GM19351 (cell line): ENCODE data around the gene RPL29.

Source experiments
- ATAC-seq: cut with Tn5 transposase; IDR thresholded peaks from one replicate; pipeline ENCODE4 v1.9.1; 2021; ENCODE audit warnings: mild to moderate bottlenecking, moderate library complexity; ENCODE audit not compliant: unreplicated experiment

RPL29 gene

DNA sequence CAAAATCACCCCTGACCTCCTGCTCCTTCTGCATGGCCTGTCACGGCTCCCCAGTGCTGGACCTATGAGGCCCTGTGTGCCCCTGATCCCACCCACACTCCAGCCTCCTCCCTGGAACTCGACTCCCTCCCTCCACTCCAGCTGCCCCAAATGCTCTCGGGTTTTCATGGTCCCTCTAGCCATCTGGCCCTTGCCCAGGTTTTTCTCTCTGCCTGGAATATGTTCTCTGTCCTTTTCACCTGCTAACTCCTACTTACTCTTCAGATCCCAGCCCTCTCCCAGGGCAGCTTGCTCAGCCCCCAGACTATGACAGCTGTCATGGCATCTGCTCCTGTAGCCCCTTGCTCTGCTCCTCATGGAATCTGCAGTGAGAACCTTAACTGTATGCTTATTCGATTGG is 30.3 kb upstream of the RPL29 start:
- no peak for ATAC-seq

DNA sequence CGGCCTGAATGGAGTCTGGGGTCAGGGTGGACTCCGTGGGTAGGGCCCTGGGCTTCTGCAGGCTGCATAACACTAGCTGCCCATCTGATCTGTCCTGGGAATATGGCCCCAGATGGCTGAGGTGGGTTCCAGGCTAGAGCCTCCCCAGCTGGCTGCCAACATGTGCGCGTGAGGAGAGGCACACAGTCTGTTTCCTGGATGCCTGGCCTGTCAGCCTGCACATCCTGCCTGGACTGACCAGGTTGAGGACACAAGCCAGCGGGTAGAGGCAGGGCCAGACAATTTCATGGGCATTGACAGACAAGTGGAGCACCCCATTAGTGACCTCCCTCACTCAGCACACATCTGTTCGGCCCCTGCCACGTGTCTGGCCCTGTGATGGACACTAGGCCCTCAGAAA is 29.8 kb upstream of the RPL29 start:
- no peak for ATAC-seq

DNA sequence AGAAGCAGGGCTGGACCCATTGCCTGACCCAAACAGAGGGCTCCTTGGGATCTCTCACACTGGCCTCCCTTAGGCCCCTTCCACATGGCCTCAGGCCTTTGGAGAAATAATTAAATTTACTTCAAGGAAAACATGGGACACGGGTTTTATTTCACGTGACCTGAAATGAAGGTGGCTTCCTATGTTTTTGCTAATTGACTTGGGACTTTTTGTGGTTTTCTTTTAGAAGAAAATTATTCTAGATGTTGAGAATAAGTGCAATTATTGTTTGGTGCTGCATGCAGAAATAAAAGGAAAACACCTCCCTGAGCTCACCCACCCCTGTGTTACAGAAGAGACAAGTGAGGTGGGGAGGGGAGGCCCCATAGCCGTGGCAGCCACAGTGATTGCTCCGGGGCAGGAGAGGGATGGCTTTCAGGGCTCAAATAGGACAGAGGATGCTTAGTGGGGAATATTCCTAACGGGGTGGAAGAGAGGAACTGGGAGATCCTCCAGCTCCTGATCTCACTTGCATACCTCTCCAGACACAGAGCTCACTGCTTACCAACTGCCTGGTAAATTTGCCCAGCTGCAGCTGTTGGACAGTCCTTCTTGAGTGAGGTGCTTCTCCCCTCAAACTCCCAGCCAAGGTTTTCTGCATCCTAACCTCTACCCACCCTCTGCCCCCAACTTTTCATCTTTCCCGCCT is 29.2 kb upstream of the RPL29 start:
- ATAC-seq, result no peak

DNA sequence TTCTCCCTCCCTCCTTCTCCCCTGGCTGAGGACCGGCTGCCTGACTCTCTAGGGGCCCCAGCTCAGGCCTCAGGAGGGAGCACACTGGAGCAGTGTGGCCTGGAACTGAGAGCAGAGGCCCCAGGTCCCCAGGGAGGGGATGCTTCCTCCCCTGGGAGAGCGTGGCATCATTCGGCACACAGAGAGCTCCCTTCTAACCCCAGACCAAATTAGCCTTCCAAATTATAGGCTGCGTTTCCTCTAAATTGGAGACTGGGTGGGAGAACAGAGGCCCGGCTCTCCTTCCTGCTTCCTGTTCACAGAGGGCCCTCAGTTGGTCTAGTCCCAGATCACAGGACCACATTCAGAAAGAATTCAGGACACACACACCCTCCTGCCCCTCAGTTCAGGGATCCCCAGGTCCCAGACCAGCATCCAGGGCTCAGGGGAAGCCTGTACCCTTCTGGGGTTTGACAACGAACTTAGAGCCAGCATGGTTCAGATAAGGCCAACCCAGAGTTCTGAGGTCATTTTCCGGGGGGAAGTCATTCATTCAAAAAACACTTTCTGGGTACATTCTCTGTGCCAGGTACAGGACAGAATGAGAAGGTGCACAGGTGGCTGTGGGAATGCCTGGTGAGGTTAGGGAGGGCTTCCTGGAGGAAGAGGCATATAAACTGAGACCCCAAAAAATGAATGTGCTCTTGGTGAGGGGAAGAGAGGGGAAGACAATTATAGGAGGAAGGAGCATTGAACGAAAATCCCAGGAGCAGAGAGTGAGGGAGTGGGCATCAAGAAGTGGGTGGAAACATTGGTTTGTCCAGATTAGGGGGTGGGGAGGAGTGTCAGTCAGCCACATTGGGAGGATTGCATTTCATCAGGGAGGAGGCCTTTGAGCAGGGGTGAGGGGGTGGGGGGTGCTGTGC is 28.4 kb upstream of the RPL29 start:
- ATAC-seq, result peak; percentile 50

DNA sequence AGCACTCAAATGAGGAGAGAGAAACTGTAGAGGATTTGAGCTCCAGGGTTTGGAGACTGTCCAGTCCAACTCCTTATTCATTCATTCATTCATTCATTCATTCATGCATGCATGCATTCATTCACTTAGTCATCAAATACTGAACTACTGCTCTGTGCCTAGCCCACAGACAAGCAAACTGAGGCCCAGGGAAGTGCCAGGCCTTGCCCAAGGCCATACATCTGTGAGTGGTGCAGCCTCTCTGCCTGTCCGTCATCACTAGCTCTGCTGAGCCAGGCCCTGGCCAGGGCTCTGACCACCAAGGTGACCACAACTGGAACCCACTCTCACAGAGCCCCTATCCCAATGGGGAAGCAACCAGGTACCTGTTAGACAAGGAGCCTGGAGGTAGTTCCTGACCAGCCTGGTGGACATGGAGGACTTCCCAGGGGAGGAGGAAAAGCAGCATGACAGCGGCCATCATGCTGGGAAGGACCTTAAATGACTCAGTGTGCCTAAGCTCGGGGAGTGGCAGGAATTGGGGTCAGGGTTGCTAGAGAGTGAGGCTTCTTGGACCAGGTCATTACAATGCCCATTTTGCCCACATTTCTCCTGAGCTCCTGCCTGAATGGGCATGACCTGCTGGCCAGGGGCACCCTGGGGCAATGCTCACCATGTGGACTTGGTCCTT is 27.5 kb upstream of the RPL29 start:
- no peak for ATAC-seq

DNA sequence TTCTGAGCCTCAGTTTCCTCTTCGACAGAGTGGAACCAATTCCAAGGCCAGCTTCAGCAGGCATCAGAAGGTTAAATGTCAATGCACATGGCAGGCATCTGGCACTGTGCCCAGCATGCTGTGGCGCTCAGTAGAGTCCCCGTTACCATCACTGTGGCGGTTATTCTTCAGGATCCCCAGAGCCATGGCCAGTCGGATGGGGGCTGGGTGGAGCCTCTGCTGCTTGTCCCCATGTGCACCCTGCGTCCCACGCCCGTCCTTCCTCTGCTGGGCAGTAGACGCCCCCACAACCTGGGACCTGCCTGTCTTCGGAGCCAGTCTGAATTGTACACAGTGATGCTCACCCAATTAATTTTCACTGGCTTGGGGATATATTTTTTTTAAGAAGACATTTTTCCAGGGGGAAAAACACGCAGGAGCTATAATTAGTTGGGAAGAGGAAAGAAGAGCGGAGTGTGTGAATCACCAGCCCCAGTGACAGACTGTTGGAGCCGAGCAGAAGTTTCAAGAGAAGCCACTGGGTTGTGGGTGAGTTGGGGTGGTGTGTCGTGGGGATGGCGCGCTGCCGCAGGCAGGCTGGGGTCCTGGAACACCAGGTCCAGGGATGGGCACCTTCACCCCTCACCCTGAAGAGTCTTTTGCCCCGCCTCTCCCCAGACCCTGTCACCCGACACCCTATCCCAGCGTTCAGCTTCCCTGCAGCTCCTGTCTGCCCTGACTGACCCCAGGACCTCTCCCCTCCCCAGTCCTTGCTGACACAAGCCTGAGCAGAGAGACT is 26.8 kb upstream of the RPL29 start:
- ATAC-seq, result no peak

DNA sequence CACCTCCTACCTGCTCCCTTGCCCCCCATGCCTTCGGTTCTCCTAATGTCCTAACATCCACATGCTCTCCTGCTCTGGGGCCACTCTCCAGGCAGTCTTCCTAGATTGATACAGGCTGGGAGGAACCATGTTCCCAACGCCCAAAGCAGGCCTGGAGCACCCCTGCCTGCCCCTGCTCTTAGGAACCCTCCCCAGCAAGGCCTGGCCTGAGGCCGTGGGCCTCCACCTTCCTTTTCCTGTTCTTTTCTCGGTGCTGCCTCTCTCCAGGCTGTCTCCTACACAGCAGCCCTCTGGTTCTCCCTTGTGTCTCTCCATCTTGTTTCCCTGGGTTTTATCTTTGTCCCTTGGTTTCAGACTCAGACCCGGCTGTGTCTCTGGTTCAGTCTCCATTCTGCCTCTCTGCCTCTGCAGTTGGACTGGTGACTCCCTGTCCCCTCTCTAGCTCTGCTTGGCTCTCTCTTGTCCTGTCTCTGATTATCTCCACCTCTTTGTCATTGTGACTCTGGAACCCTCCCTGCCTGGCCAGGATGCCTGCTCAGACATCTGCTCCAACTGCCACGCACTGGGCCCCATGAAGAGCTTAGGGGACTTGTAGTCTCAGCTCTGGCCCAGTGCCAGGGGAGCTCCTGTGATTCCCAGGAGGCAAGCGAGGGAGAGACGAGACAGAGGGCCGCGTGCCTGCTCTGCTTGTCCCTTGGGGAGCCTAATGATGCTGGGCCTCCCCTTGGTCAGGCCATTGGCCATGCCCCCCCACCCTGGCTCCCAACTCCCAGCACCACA is 26.0 kb upstream of the RPL29 start:
- no peak for ATAC-seq

DNA sequence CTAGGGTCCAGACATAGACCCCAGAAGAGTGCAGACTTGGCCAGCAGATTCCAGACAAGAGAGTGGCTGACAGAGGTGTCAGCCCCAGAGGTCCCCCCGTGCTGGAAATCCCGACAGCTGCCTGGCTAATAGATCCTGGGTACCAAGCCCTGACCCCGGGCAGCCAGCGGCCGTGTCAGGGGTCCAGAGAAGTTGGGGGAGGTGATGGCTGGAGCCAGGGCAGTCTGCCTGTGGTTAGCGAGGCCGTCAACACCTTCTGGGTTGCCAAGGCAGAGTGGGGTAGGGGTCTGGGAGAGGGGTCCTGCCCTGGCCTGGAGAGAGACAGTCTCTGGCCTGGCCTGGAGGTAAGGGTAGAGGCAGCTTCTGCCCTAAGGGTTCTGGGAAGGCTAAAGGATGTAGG is 25.1 kb upstream of the RPL29 start:
- no peak for ATAC-seq

DNA sequence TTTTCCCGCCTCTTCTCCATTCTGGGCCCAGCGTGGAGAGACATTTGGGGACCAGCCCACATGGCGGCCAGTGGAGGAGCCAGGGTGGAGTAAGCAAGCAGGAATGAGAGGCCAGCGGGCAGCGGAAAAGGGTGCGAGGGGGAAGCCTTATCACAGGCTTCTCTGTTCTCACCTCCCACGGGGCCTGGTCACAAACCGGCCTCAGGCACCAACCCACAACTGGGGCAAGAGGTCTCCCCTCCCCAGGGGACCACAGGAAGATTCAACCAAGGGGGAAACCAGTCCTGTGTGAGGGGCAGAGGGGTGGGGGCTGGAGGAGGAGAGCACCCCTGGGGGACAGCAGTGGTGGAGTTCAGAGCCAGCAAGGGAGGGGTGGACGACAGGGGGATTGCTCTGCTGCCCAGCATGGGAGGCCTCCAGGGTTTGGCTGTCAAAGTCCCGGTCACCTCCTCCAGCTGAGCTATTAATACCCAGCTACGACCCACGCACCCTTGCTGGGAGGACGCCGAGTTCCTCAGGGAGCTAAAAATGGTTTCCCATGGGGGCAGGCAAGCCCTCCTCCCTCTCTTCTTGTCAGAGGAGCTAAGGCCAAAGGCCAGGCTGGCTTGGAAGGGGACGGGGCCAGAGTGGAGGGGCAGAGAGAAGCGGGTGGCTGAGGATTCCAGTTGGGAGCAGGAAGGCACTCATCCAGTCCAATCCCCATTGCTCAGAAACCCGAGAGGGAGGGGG is 23.8 kb upstream of the RPL29 start:
- no peak for ATAC-seq

DNA sequence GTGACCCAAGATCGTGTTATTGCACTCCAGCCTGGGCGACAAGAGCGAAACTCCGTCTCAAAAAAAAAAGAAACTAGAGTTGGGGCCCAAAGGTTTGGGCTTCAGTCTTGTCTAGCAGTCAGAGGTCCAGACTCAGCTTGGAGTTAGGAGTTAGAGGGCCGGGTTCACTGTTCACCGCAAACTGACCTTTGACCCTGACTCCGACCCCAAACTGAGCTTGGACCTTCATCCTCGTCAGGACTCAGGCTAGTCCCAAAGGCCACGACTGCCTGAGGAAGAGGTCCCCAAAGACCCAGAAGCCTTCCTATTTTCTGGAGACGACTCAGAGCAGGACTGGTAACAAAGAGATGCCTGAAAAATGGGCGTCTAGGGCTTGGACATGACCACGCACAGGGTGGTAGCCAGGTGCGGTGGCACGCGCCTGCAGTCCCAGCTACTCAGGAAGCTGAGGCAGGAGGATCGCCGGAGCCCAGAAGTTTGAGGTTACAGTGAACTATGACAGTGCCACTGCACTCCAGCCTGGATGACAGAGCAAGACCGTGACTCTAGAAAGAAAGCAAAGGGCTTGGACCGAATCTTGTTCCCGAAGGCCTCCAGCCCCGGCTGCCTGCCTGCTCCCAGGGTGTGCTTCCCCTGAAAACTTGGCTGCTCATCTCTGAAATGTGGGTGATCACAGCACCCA is 22.8 kb upstream of the RPL29 start:
- no peak for ATAC-seq

DNA sequence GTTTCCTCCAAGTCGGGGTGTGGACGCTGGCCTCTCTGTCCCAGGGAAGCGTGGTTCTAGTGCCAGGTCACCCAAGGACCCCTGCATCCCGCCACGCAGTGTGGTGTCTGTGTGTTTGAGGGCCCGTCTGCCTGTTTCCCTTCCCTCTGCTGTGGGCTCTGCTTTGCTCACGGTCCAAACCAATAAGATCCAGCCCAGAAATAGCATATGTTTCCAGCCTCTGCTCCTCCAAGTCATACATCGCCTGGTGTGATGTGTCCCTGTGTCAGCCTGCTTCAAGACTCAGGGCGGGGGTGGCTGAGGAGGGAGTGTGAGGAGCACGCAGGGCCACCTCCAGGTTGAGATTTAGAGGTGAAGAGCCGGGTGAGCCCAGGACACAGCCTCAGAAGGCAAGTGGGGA is 21.9 kb upstream of the RPL29 start:
- no peak for ATAC-seq

DNA sequence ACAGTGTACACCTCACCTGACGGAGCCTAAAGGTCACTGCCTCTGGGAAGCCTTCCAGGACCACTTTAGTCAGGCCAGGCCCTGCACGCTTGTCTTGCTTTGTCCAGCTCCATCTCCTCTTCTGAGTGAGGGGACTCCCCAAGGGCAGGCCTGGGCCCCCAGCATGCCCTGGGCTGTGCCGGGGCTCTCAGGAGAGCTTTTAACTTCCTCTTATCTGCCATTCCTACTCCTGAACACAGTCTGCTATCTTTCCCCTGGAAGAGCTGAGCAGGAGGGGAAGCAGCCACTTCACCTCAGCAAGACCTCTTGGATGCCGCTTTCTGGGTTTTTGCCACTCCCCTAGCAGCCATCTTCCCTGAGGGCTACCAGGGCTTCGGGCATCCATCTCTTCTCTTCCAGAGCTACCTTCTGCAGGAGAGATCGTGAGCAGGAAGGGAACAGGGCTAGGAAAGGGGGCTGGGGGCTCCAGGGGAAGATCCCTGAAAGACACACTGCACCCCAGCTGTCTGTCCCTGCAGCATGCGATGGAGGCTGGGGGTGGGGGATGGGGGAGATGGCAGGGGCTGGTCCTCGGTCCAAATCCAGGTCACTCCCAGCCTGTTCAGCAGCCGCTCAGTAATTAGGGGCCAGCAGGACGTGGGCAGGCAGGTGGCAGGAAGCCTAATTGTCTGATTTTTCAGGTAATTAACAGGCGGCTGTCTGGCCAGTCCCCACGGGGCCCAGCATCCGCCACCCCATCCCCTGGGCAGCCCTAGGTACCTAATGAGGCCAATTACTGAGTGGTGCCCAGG is 19.9 kb upstream of the RPL29 start:
- ATAC-seq, result no peak

DNA sequence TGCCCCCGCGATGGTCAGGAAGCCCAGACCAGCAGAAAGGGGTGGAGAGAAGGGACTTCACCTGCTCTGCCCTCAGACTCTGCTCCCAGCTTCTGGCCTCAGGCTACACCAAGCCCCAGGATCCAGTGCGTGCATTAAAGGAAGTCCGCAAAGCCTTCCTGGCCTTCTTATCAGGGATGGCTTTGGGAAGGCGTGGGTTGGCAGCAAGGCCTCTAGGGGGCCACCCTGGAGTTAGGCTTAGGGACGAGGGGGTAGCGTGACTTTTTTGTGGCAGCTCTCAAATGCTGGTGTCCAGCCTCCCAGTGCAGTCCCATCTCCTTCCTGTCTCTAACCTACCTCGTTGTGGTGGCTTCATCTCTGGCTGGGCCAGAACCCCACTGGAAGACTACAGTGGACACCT is 18.9 kb upstream of the RPL29 start:
- no peak for ATAC-seq

DNA sequence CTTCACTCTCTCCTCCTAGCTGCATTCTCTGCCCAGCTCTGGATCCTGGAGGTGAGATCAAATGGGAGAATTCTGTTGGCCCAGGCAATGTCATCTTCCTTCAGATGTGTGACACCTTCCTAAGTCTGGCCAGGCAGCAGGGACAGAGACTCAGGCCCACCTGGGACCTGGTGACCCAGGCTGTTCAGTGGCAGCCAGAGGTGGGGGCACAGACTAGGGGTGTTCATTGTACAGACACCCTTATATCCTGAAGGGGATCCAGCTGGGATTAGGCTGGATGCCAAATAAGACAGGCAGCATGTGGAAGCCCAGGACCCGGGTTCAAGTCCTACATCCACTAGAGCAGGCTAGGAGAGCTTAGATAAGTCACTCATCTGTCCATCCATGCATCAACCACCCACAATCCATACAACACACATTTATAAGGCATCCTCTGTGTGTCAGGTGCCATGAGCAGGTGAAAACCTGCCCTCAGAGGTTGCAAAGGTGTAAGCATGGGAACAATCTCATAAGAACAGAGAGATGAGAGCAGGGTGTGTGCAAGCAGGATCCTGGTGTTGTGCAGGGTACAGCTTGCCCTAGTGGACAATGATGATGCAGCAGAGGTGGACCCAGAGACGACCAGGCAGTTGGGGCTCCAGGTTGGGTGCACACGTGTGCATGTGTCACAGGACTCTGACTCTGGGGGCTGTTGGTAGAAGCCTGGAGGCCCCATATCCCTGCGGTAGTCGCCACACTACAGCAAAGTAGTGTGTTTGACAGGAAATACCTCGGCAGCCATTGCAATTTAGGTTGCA is 18.3 kb upstream of the RPL29 start:
- no peak for ATAC-seq

DNA sequence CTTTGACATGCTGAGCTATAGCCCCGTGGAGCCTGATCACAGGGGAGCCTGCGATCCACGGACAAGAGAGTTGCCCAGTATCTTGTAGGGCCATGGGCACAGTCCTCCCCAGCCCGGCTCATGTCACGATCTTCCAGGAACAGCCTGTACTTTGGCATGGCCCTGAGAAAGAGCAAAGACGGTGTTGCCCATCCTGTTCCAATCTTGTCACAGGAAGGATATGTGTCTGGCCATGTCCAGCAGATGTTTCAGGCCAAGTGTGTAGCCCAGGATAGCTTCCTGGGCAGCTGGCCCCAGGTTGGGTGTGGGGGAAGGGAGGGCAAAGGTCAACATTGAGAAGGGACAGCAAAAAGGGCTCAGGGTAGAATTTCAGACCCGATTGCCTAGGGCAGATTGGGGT is 17.0 kb upstream of the RPL29 start:
- ATAC-seq, result no peak

DNA sequence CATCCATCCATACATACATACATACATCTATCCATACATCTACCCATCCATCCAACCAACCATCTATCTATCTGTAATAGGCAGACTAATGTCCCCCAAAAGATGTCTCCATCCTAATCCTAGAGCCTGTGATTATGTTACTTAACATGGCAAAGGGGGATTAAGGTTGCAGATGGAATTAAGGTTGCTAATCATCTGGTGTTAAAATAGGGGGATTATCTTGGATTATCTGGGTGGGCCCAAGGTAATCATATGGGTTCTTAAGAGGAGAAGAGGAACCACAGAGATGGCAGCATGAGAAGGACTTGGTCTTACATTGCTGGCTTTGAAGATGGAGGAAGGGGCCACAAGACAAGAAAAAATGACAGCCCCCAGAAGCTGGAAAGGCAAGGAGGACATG is 14.7 kb upstream of the RPL29 start:
- no peak for ATAC-seq

DNA sequence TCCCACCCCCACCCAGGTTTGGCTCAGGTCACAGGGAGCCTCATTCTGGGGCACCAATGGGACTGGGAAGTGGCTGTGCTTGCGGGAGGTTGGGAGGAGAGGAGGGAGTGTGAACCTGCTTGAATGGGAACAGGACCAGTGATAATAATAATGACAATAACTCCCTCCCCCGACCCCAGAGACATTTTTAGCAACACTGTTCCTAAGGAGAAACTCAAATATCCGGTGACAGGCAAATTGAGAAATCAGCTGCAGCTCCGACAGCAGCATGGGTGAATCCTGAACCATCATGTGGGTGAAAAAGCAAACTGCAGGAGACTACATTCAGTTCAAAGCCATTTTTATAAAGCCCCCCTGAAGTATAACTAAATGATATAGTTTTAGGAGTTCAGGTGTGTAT is 11.6 kb upstream of the RPL29 start:
- ATAC-seq, result no peak

DNA sequence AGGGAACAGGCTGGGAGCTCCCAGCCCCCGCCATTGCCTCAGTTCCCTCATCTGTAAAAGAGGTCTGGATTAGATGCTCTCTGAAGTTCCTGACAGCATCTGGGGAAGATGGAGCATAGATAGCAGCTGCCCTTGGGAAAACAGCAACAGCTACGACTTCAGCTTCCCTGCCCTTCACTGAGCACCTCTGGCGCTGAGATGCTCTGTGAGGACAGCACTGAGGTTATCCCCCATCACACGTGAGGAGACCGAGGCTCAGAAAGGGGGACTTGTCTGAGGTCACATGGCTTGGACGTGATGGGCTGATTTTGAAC is 11.1 kb upstream of the RPL29 start:
- ATAC-seq, result no peak
